GM18867 (cell line): ENCODE data around the gene QTRT2.
A peak's percentile ranks its signal among the peaks of the same experiment; 100 is the strongest.

Experiments
- ATAC-seq: cut with Tn5 transposase; IDR thresholded peaks from one replicate; pipeline ENCODE4 v1.9.1; 2021; ENCODE audit warnings: mild to moderate bottlenecking, moderate library complexity; ENCODE audit not compliant: unreplicated experiment

QTRT2 gene

GRCh38 chr3:114056130-114057010 is at the start of gene QTRT2, which contains the start of gene CCDC191:
Gene QTRT2 (plus strand): TSS chr3:114056737. CDS start chr3:114065258, 8,521 bp downstream.
Gene CCDC191 (minus strand): TSS chr3:114056526. CDS start chr3:114056466, 60 bp downstream.
- peak; percentile 98 for ATAC-seq

DNA sequence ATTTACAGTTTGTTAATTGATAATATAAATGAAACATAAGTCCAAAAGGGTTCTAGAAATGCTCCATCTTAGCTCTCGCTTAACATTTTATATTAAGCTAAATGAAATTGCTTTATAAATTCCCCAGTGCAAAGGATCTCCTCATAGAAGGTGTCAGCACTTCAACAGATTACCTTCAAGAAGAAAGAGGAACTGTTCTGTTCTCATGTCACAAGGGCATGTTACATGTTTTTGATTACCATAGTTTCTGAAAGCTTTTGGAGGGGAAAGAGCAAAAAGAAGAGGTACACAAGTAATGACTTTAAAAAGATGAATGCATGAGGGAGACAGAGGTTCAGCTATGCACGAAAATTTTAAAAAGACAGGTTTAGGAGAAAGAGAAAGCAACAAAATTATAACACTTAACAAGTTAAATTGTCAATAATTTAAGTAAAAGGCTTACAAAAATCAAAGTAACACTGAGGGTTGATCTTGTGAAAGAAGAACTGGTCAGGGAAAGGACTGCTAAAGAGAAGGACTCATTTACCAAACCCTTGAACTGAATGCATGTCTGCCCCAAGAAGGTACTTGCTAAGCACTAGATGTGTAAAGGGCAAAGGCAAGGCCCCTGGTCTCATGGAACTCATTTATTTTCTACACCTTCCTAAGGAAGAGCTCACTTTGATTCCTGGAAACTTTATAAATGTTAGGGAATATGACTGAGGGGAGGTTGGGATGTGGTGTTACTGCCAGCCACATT is 45.3 kb upstream of the QTRT2 start:
- ATAC-seq: peak; percentile 87

DNA sequence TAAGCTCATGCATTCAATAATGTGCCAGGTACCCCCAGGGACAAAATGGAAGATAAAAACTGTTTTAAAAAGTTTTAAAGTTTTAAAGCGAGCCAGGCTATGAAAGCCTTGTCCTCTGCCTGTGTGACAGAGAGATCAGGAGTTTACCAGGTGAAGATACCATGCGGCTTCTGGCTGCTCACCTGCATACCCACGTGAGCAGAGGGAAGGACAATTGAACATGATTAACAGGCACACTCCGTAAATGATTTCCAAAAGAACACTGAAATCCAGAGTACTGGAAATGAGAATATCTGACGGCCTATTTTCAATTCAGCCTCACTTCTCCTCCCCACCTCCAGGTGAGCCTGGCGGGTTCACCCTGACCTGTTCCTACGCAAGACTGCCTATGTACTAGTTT is 42.3 kb upstream of the QTRT2 start:
- ATAC-seq: no peak

DNA sequence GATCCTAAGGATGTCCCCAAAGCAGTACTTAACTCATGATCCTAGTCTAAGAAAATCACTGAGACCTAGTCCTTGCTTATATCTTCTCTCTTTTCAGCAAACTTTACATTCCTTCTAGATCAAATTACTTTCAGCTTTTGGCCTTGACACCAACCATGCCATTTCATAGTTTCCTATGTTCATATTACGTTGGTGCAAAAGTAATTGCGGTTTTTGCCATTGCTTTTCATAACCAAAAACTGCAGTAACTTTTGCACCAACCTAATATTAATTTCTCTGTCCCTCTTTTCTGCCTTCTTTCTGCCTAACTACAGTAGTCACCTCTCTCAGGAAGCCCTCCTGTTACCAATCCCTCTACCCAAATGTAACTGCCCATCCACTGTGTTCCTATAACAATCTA is 37.1 kb upstream of the QTRT2 start:
- no peak for ATAC-seq

DNA sequence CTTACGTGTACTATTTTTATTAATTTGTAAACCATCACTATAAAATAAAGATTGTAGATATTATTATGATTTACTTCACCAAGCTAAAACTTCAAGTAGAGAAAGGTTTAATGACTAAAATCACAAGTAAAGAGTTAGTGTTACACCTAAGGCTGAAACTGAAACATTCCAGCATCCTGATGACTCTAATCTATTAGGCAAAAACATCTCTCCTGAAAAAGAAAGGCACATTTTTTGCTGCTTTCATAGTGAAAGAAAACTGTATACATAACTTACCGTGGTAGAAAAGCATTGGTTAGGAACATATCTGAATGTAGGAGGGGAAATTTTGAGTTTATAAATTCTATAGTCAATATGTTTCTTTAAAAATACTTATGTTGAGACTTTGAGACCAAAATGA is 35.6 kb upstream of the QTRT2 start:
- no peak for ATAC-seq

DNA sequence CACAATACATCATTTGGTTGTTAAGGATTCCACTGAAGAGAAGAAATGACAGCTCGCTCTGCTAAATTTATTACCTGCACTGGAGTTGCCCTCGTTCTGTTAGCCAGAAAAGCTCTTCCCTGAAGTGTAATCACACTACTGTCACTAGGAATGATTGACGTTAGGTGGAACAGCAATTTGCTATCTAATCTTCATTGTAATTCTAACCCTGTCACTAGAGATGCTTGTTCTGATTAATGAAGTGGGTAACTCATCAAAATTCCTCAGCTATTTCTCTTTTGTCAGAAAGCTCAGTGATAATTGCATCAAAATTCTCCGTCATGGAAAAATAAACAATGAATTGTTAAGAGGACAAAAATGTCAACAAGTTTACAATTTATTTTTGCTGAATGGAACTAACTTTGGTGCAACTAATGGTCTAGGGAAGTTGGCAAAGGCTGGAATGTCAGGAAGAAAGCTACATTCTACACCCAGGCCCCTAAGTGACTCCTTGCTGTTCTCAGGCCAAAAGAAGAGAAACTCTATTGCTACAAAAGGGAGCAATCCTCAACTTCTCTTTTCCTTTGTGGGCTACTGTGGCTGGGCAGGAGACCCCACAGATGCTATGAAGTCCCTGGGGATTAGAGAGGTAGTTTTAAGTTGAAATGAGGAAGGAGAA is 34.3 kb upstream of the QTRT2 start:
- no peak for ATAC-seq

DNA sequence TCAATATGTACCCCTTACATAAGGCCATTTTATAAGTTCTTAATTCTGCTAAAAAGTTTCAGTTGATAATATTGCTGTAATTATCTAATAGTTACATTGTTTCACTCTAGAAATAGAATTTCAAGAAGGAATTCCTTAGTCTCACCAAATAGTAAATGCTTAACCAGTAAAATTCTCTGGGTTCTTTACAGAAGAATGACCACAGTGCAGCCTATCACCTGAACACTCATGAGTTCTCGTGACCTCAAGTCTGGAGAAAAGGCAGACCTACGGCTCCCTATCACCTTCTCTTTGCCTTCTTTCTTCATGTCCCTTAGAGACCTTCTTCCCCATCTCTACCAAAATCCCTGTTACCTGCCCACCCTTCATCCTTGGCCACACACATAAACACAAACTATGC is 31.1 kb upstream of the QTRT2 start:
- ATAC-seq: no peak

GRCh38 chr3:114026331-114026730 is 30.2 kb upstream of the QTRT2 start:
- ATAC-seq: no peak

GRCh38 chr3:114033721-114034120 is 22.8 kb upstream of the QTRT2 start:
- no peak for ATAC-seq

- no peak for ATAC-seq
These were observed 22.3 kb upstream of the QTRT2 start for GRCh38 chr3:114034211-114034610.

- ATAC-seq: no peak
These were observed 21.6 kb upstream of the QTRT2 start for GRCh38 chr3:114034787-114035545.

GRCh38 chr3:114035896-114036295 is 20.6 kb upstream of the QTRT2 start:
- ATAC-seq: no peak

DNA sequence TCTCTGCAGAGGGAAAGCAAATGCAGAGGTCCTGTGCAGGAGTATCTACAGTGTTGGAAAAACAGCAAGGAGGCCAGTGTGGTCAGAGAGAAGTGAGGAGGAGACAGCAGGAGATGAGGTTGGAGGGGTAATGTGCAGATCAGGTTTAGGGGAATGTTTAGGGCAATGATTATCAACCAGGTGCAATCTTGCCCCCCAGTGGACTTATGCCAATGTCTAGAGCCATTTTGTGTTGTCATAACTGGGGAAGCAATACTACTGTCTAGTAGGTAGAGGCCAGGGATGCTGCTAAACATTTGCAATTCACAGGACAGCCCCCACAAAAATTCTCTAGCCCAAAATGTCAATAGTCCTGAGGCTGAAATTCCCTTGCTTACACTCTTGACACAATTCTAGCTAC is 13.3 kb upstream of the QTRT2 start:
- no peak for ATAC-seq

- ATAC-seq: no peak
These were observed 4.3 kb upstream of the QTRT2 start for GRCh38 chr3:114052216-114052615.

GRCh38 chr3:114057011-114057347 is 442 bp downstream of the QTRT2 start:
- peak; percentile 6 for ATAC-seq

- ATAC-seq: no peak
These were observed 2.1 kb downstream of the QTRT2 start for GRCh38 chr3:114058646-114059045.

- no peak for ATAC-seq
These were observed 4.5 kb downstream of the QTRT2 start for GRCh38 chr3:114060906-114061655.

- ATAC-seq: no peak
These were observed 11.3 kb downstream of the QTRT2 start for GRCh38 chr3:114067804-114068203.

DNA sequence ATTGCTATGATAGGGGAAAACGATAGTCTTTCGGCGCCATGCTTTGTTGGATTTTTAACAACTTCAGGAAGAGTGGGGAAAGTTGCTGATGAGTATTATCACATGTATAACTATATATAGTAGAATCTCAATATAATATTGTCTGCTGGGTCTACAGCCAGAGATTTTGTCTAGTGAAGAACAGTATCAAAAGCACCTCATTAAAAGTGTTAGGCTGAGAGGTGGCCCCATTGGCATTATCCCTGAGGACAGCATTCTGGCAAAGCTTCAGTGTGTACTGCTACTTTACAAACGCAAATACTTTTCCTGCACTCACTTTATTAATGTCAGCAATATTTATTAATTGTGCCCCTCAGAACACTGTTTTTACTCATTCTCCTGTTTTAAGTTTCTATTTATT is 11.8 kb downstream of the QTRT2 start:
- ATAC-seq: no peak

- no peak for ATAC-seq
These were observed 15.2 kb downstream of the QTRT2 start for GRCh38 chr3:114071786-114072185.
